ENCODE data around the gene STARD7. TPM values are rescaled to one million over a fixed set of nuclear protein-coding genes. Genes with fewer than 3 reads are reported as not detected.
"Not testable (repeated sequence)": the region's sequence is repeated elsewhere in the genome, so short reads cannot be mapped to it uniquely, and the experiment has no call there.

Gene STARD7
- total RNA-seq, 2 experiments from 2014 or later = 151 to 173 TPM

GRCh38 chr2:96233880-96234316 lies 25.3 kb upstream of the STARD7 start:
- no peaks in the 10 kb centered on the region for H3K36me3 Mint-ChIP-seq (ENCODE audit: low read depth)
- ChIA-PET POLR2A (no interaction called here), CTCF (interaction anchor here (0.8 to 1.0 kb wide), 2 partner anchors 11 to 60 kb away, joined by 3 to 5 read pairs; no protein-coding TSS in a partner anchor)

GRCh38 chr2:96233436-96233835 lies 24.8 kb upstream of the STARD7 start:
- Mint-ChIP-seq H3K27me3 (no peaks in the 10 kb centered on the region), H3K4me1 (no peaks in the 10 kb centered on the region), H3K9me3 (ENCODE audit: low read depth) (no peaks in the 10 kb centered on the region), H3K4me3 (no peak overlapping the region), H3K27ac (no peak overlapping the region), H3K36me3 (ENCODE audit: low read depth) (no peaks in the 10 kb centered on the region)
- DNase-seq (no peak), ATAC-seq (no peak)
- intact Hi-C loops (cut with DNase I, micrococcal nuclease) = no loop called here
- POLR2A ChIA-PET = no interaction called here
- CTCF ChIA-PET = interaction anchor here (0.7 to 1.3 kb wide), 4 partner anchors 24 to 117 kb away, joined by 3 to 5 read pairs (median 4); no protein-coding TSS in a partner anchor

More at GRCh38 chr2:96233880-96234316, 25.3 kb upstream of the STARD7 start:
- DNase-seq (no peak), ATAC-seq (no peak)
- H3K4me3 Mint-ChIP-seq = no peak overlapping the region
- intact Hi-C loops (cut with DNase I, micrococcal nuclease) = no loop called here
- no peak overlapping the region for H3K27ac Mint-ChIP-seq
- H3K27me3 Mint-ChIP-seq = no peaks in the 10 kb centered on the region
- no peaks in the 10 kb centered on the region for H3K9me3 Mint-ChIP-seq (ENCODE audit: low read depth)
- no peaks in the 10 kb centered on the region for H3K4me1 Mint-ChIP-seq

- Mint-ChIP-seq H3K9me3 (ENCODE audit: low read depth) (no peaks in the 10 kb centered on the region), H3K27ac (no peak overlapping the region), H3K36me3 (ENCODE audit: low read depth) (no peaks in the 10 kb centered on the region), H3K4me1 (no peaks in the 10 kb centered on the region), H3K4me3 (no peak overlapping the region), H3K27me3 (no peaks in the 10 kb centered on the region)
- intact Hi-C loops (cut with DNase I, micrococcal nuclease) = no loop called here
- CTCF ChIA-PET = interaction anchor here (0.6 kb wide), 1 partner anchor 144 kb away, joined by 3 read pairs; no protein-coding TSS in a partner anchor
- POLR2A ChIA-PET = no interaction called here
- DNase-seq = no peak
- ATAC-seq = no peak
These were observed 22.7 kb upstream of the STARD7 start for GRCh38 chr2:96231316-96231715.

GRCh38 chr2:96225016-96225533 lies 16.4 kb upstream of the STARD7 start:
- Mint-ChIP-seq H3K36me3 (ENCODE audit: low read depth) (no peaks in the 10 kb centered on the region), H3K27me3 (no peaks in the 10 kb centered on the region), H3K4me3 (no peak overlapping the region), H3K4me1 (peaks cover 8% of the 10 kb centered on the region), H3K9me3 (ENCODE audit: low read depth) (no peaks in the 10 kb centered on the region), H3K27ac (peak overlapping the region; percentile 10)
- DNase-seq (no peak), ATAC-seq (peak; percentile 36)
- ChIA-PET POLR2A (no interaction called here), CTCF (no interaction called here)
- intact Hi-C loops (cut with DNase I, micrococcal nuclease) = no loop called here

- CTCF ChIA-PET; POLR2A ChIA-PET; H3K9me3 Mint-ChIP-seq (ENCODE audit: low read depth); ATAC-seq; H3K27me3 Mint-ChIP-seq; H3K36me3 Mint-ChIP-seq (ENCODE audit: low read depth); H3K4me1 Mint-ChIP-seq; H3K4me3 Mint-ChIP-seq; intact Hi-C loops (cut with DNase I, micrococcal nuclease); DNase-seq; H3K27ac Mint-ChIP-seq: not testable (repeated sequence)
These were observed 12.5 kb upstream of the STARD7 start for GRCh38 chr2:96221106-96221505.

GRCh38 chr2:96219959-96220358 lies 11.3 kb upstream of the STARD7 start:
- DNase-seq; H3K9me3 Mint-ChIP-seq (ENCODE audit: low read depth); intact Hi-C loops (cut with DNase I, micrococcal nuclease); H3K4me1 Mint-ChIP-seq; H3K4me3 Mint-ChIP-seq; H3K36me3 Mint-ChIP-seq (ENCODE audit: low read depth); H3K27ac Mint-ChIP-seq; POLR2A ChIA-PET; H3K27me3 Mint-ChIP-seq; ATAC-seq: not testable (repeated sequence)
- CTCF ChIA-PET = interaction anchor here (0.9 kb wide), 1 partner anchor 8 kb away, joined by 3 read pairs; no protein-coding TSS in a partner anchor

- no peaks in the 10 kb centered on the region for H3K9me3 Mint-ChIP-seq (ENCODE audit: low read depth)
- no peaks in the 10 kb centered on the region for H3K27me3 Mint-ChIP-seq
- H3K27ac Mint-ChIP-seq = no peak overlapping the region
- intact Hi-C loops (cut with DNase I, micrococcal nuclease) = no loop called here
- no peak for DNase-seq
- no peak for ATAC-seq
- H3K4me1 Mint-ChIP-seq = no peaks in the 10 kb centered on the region
- no peak overlapping the region for H3K4me3 Mint-ChIP-seq
- CTCF ChIA-PET = interaction anchor here (1.4 to 1.8 kb wide), 2 partner anchors 11 to 29 kb away, joined by 3 read pairs; no protein-coding TSS in a partner anchor
- no peaks in the 10 kb centered on the region for H3K36me3 Mint-ChIP-seq (ENCODE audit: low read depth)
- POLR2A ChIA-PET = no interaction called here
These were observed 10.0 kb upstream of the STARD7 start for GRCh38 chr2:96218508-96219131.

- H3K9me3 Mint-ChIP-seq (ENCODE audit: low read depth) = no peaks in the 10 kb centered on the region
- peaks cover 6% of the 10 kb centered on the region for H3K4me1 Mint-ChIP-seq
- peaks cover 2% of the 10 kb centered on the region for H3K36me3 Mint-ChIP-seq (ENCODE audit: low read depth)
- ChIA-PET CTCF (interaction anchor here (0.9 kb wide), 1 partner anchor 34 kb away, joined by 5 read pairs; no protein-coding TSS in a partner anchor), POLR2A (no interaction called here)
- ATAC-seq (no peak), DNase-seq (no peak)
- no peak overlapping the region for H3K27ac Mint-ChIP-seq
- no peak overlapping the region for H3K4me3 Mint-ChIP-seq
- no peaks in the 10 kb centered on the region for H3K27me3 Mint-ChIP-seq
- intact Hi-C loops (cut with DNase I, micrococcal nuclease) = no loop called here
These were observed 5.9 kb upstream of the STARD7 start for GRCh38 chr2:96214554-96214953.

- DNase-seq = no peak
- ATAC-seq = no peak
- Mint-ChIP-seq H3K4me3 (no peak overlapping the region), H3K4me1 (peaks cover 9% of the 10 kb centered on the region), H3K9me3 (ENCODE audit: low read depth) (no peaks in the 10 kb centered on the region), H3K27ac (no peak overlapping the region), H3K27me3 (no peaks in the 10 kb centered on the region), H3K36me3 (ENCODE audit: low read depth) (peaks cover 2% of the 10 kb centered on the region)
- POLR2A ChIA-PET = interaction anchor here (0.6 kb wide), 1 partner anchor 10 kb away, joined by 9 read pairs; no protein-coding TSS in a partner anchor
- intact Hi-C loops (cut with DNase I, micrococcal nuclease) = no loop called here
- CTCF ChIA-PET = interaction anchor here (0.8 to 0.9 kb wide), 2 partner anchors 36 to 39 kb away, joined by 3 to 5 read pairs; no protein-coding TSS in a partner anchor
These were observed 4.8 kb upstream of the STARD7 start for GRCh38 chr2:96213379-96213778.

GRCh38 chr2:96212339-96212738 lies 3.7 kb upstream of the STARD7 start:
- DNase-seq = no peak
- ChIA-PET POLR2A (no interaction called here), CTCF (no interaction called here)
- Mint-ChIP-seq H3K9me3 (ENCODE audit: low read depth) (no peaks in the 10 kb centered on the region), H3K4me1 (peaks cover 9% of the 10 kb centered on the region), H3K27ac (no peak overlapping the region), H3K4me3 (no peak overlapping the region), H3K36me3 (ENCODE audit: low read depth) (peaks cover 7% of the 10 kb centered on the region), H3K27me3 (no peaks in the 10 kb centered on the region)
- intact Hi-C loops (cut with DNase I, micrococcal nuclease) = no loop called here
- ATAC-seq = no peak

GRCh38 chr2:96209729-96210085 lies 1.1 kb upstream of the STARD7 start:
- ChIA-PET POLR2A (no interaction called here), CTCF (interaction anchor here (1.3 kb wide), 1 partner anchor 9 kb away, joined by 4 read pairs; no protein-coding TSS in a partner anchor)
- H3K27ac Mint-ChIP-seq = peak overlapping the region; percentile 87
- peak overlapping the region; percentile 100 for H3K4me3 Mint-ChIP-seq
- intact Hi-C loops (cut with DNase I, micrococcal nuclease) = loop anchor here (1.0 to 5.0 kb wide), 4 partner anchors 45 to 649 kb away; partner anchors contain the start of genes ANKRD36C (in 1 of the 2), ANKRD39 (in 1 of the 2) and ARID5A (in 1 of the 2)
- peaks cover 32% of the 10 kb centered on the region for H3K4me1 Mint-ChIP-seq
- ATAC-seq = no peak
- DNase-seq = no peak
- no peaks in the 10 kb centered on the region for H3K27me3 Mint-ChIP-seq
- peaks cover 27% of the 10 kb centered on the region for H3K36me3 Mint-ChIP-seq (ENCODE audit: low read depth)
- H3K9me3 Mint-ChIP-seq (ENCODE audit: low read depth) = no peaks in the 10 kb centered on the region

All from activated CD4-positive, alpha-beta T cell treated with anti-CD3 and anti-CD28 coated beads for 36 hours (primary cell).